IMR-90 (cell line): ENCODE measurements around the gene TXNL4A. TPM values are rescaled to one million over a fixed set of nuclear protein-coding genes. Genes with fewer than 3 reads are reported as not detected.

Experiments used
- ATAC-seq: fragments of 200-7000 bp; cut with Tn5 transposase; 2 replicates; pipeline ENCODE4 v1.9.1; 2020; ENCODE audit warnings: low read depth, mild to moderate bottlenecking, moderate library complexity
- BruUV-seq: library from RNA; stranded (reverse); fragments of 400-500 nt; replicated peaks from 2 replicates; lab custom pipeline; 2021; lab: Mats Ljungman, UMichigan
- CTCF ChIA-PET: fragments of 300-600 bp; formaldehyde crosslinking; extraction: SDS; loops from one replicate; lab custom pipeline; 2021; ENCODE audit warnings: antibody characterized with exemption; lab: Yijun Ruan, JAX
- POLR2A ChIA-PET: fragments of 300-600 bp; sonication (Branson Sonifier 250); formaldehyde crosslinking; loops from one replicate; lab custom pipeline; 2022; ENCODE audit warnings: antibody characterized with exemption; ENCODE audit not compliant: unreplicated experiment; lab: Charles Lee
- DNase-seq: peaks from one replicate; pipeline ENCODE4 v3.0.0; 2013
- H2AFZ ChIP-seq: replicated peaks from 2 replicates; pipeline ENCODE3; 2013; ENCODE audit warnings: low read length, mild to moderate bottlenecking; ENCODE audit not compliant: poor library complexity
- H2AK5ac ChIP-seq: 2 replicates; pipeline ENCODE4 v1.6.1; 2013; ENCODE audit warnings: low read depth, low read length, inconsistent platforms
- H2AK9ac ChIP-seq: replicated peaks from 2 replicates; pipeline ENCODE3; 2013; ENCODE audit warnings: mild to moderate bottlenecking, low read depth, low read length, moderate library complexity; ENCODE audit not compliant: poor library complexity
- H2BK120ac ChIP-seq: 2 replicates; pipeline ENCODE4 v1.6.1; 2013; ENCODE audit warnings: low read depth, low read length, inconsistent platforms
- H2BK15ac ChIP-seq: 3 replicates; pipeline ENCODE4 v1.6.1; 2013; ENCODE audit warnings: low read depth, low read length, inconsistent platforms
- H2BK20ac ChIP-seq: 2 replicates; pipeline ENCODE4 v1.6.1; 2013; ENCODE audit warnings: low read depth, mild to moderate bottlenecking, inconsistent platforms, low read length, moderate library complexity
- H2BK5ac ChIP-seq: 2 replicates; pipeline ENCODE4 v1.6.1; 2013; ENCODE audit warnings: mild to moderate bottlenecking, low read depth, low read length, inconsistent platforms; ENCODE audit not compliant: poor library complexity, severe bottlenecking
- H3K14ac ChIP-seq: replicated peaks from 2 replicates; pipeline ENCODE4 v1.6.1; 2013; ENCODE audit warnings: low read depth, low read length, inconsistent platforms
- H3K18ac ChIP-seq: 2 replicates; pipeline ENCODE4 v1.6.1; 2013; ENCODE audit warnings: low read depth, low read length, control low read depth
- H3K23ac ChIP-seq: 2 replicates; pipeline ENCODE4 v1.6.1; 2013; ENCODE audit warnings: low read depth, low read length, inconsistent platforms
- H3K27ac ChIP-seq: 2 replicates; pipeline ENCODE4 v1.5.1; 2013; ENCODE audit warnings: mild to moderate bottlenecking, control low read depth, low read length; ENCODE audit not compliant: insufficient read depth
- H3K27me3 ChIP-seq: 2 replicates; pipeline ENCODE4 v1.6.1; 2013; ENCODE audit warnings: low read length; ENCODE audit not compliant: control insufficient read depth, insufficient read depth
- H3K36me3 ChIP-seq: 2 replicates; pipeline ENCODE4 v1.6.1; 2013; ENCODE audit warnings: low read length, mixed read lengths; ENCODE audit not compliant: control insufficient read depth, insufficient read depth
- H3K4ac ChIP-seq: 2 replicates; pipeline ENCODE4 v1.6.1; 2013; ENCODE audit warnings: low read depth, low read length, inconsistent platforms
- H3K4me1 ChIP-seq: 2 replicates; pipeline ENCODE4 v1.6.1; 2013; ENCODE audit warnings: low read length, mixed read lengths; ENCODE audit not compliant: control insufficient read depth, insufficient read depth
- H3K4me2 ChIP-seq: 2 replicates; pipeline ENCODE4 v1.6.1; 2013; ENCODE audit warnings: low read depth, mild to moderate bottlenecking, control low read depth, low read length, moderate library complexity
- H3K4me3 ChIP-seq: 2 replicates; pipeline ENCODE4 v1.5.1; 2013; ENCODE audit warnings: low read depth, mild to moderate bottlenecking, control low read depth, low read length, moderate library complexity; ENCODE audit not compliant: insufficient read depth
- H3K56ac ChIP-seq: 2 replicates; pipeline ENCODE4 v1.6.1; 2013; ENCODE audit warnings: low read length, inconsistent platforms; ENCODE audit not compliant: insufficient read depth; ENCODE audit errors: extremely low read depth
- H3K79me1 ChIP-seq, 2 experiments: 2 replicates each; pipeline ENCODE4 v1.6.1; 2013; ENCODE audit warnings: low read length in 2 of 2, inconsistent platforms in 1 of 2, low read depth in 1 of 2
- H3K9ac ChIP-seq: 2 replicates; pipeline ENCODE4 v1.6.1; 2013; ENCODE audit warnings: low read depth, low read length, control low read depth
- H3K9me1 ChIP-seq: 2 replicates; pipeline ENCODE4 v1.6.1; 2013; ENCODE audit warnings: low read length, inconsistent platforms; ENCODE audit not compliant: insufficient read depth
- H3K9me3 ChIP-seq: 2 replicates; pipeline ENCODE4 v1.6.1; 2013; ENCODE audit warnings: low read length; ENCODE audit not compliant: control insufficient read depth, insufficient read depth
- H4K20me1 ChIP-seq: 2 replicates; pipeline ENCODE4 v1.6.1; 2013; ENCODE audit warnings: low read length, inconsistent platforms; ENCODE audit not compliant: insufficient read depth
- H4K5ac ChIP-seq: 2 replicates; pipeline ENCODE4 v1.6.1; 2013; ENCODE audit warnings: mild to moderate bottlenecking, low read depth, low read length, control low read depth
- H4K8ac ChIP-seq, 2 experiments: 2 replicates each; pipeline ENCODE4 v1.6.1; 2013; ENCODE audit warnings: low read depth in 2 of 2, low read length in 2 of 2, control low read depth in 1 of 2, inconsistent platforms in 1 of 2
- H4K91ac ChIP-seq: 2 replicates; pipeline ENCODE4 v1.6.1; 2013; ENCODE audit warnings: low read depth, low read length, inconsistent platforms; ENCODE audit not compliant: insufficient read depth
- CEBPB ChIP-seq: IDR thresholded peaks from 2 replicates; pipeline ENCODE4 v1.6.1; 2012; ENCODE audit warnings: low read depth, low read length, improper control_type of control experiment
- CHD1 ChIP-seq: IDR thresholded peaks from 2 replicates; pipeline ENCODE4 v1.6.1; 2012; ENCODE audit warnings: low read depth, low read length, improper control_type of control experiment
- CTCF ChIP-seq: conservative IDR thresholded peaks from 2 replicates; pipeline ENCODE4 v1.5.1; 2012; ENCODE audit warnings: mild to moderate bottlenecking, low read depth, low read length, improper control_type of control experiment
- FOS ChIP-seq: fragments of 150-350 bp; IDR thresholded peaks from 2 replicates; pipeline ENCODE4 v1.6.1; 2016; ENCODE audit warnings: low read depth, low read length
- MXI1 ChIP-seq: IDR thresholded peaks from 2 replicates; pipeline ENCODE4 v1.6.1; 2012; ENCODE audit warnings: low read depth, mild to moderate bottlenecking, low read length, moderate library complexity, borderline replicate concordance
- POLR2A ChIP-seq: IDR thresholded peaks from 2 replicates; pipeline ENCODE4 v1.6.1; 2012; ENCODE audit warnings: mild to moderate bottlenecking, low read depth, low read length
- RAD21 ChIP-seq: IDR thresholded peaks from 2 replicates; pipeline ENCODE4 v1.6.1; 2012; ENCODE audit warnings: low read length, improper control_type of control experiment
- RCOR1 ChIP-seq: IDR thresholded peaks from 2 replicates; pipeline ENCODE4 v1.6.1; 2012; ENCODE audit warnings: mild to moderate bottlenecking, low read length, improper control_type of control experiment; ENCODE audit not compliant: insufficient replicate concordance
- RFX5 ChIP-seq: IDR thresholded peaks from 2 replicates; pipeline ENCODE4 v1.8.0; 2012; ENCODE audit warnings: low read depth, mild to moderate bottlenecking, low read length, moderate library complexity
- SMC3 ChIP-seq: fragments of 150-350 bp; IDR thresholded peaks from 2 replicates; pipeline ENCODE4 v1.6.1; 2016; ENCODE audit warnings: low read depth, mild to moderate bottlenecking, antibody characterized with exemption, low read length, moderate library complexity
- WGBS, 2 experiments: methylation state at CpG; one replicate each; pipeline versions ENCODE4 v1.1.5 to v1.1.7; 2013; ENCODE audit warnings: missing lambda C conversion rate in 2 of 2; ENCODE audit not compliant: insufficient read length in 1 of 2; ENCODE audit errors: extremely low coverage in 2 of 2; 5-methylcytosine and 5-hydroxymethylcytosine counted together
- dilution Hi-C: fragments of 300-500 bp; cut with HindIII; formaldehyde crosslinking; loops from one replicate; pipeline ENCODE4 v1.14.3; 2018; ENCODE audit warnings: low sequenced_read_pairs; ENCODE audit not compliant: unreplicated experiment
- in situ Hi-C: fragments of 300-500 bp; cut with MboI; formaldehyde crosslinking; loops from 3 replicates; pipeline ENCODE4 v1.14.3; 2019; ENCODE audit warnings: low sequenced_read_pairs, inconsistent platforms, mixed read lengths
- intact Hi-C: fragments of 100-400 bp; cut with micrococcal nuclease; formaldehyde crosslinking; loops from 2 replicates; pipeline ENCODE4 v1.10.0; 2022
- polyA plus RNA-seq, 3 experiments: library from polyadenylated mRNA; depleted of rRNA; stranded (reverse); fragments of >200 nt; gene quantifications; 2 replicates each; pipeline ENCODE4 v1.2.3, GENCODE V29; 2012; ENCODE audit warnings: low replicate concordance in 1 of 3
- total RNA-seq: library from RNA; depleted of rRNA; stranded (reverse); fragments of >200 nt; gene quantifications from 2 replicates; pipeline ENCODE4 v1.2.3, GENCODE V29; 2012
- TF ChIP-seq, protein P1 (sequence below): fragments of 150-350 bp; IDR thresholded peaks from 2 replicates; pipeline ENCODE4 v1.6.1; 2017; ENCODE audit warnings: mild to moderate bottlenecking, antibody characterized with exemption, low read length, low read depth

Gene TXNL4A
- total and polyA plus RNA-seq, 2 of the 4 experiments (the other 2 are of a cell fraction) = 38.7 to 103 TPM

GRCh38 chr18:79965119-79965902 is 23.1 kb downstream of the TXNL4A start (continued):
- TF ChIP-seq POLR2A = peak; percentile 32; the same call in 1 of the 2 replicates
- no peak for TF ChIP-seq RCOR1
- TF ChIP-seq FOS = 0 out of 2 replicates have a peak, but pooled peaks have one; percentile 5

- Histone ChIP-seq H3K4me2 (peak within 1 kb of the TSS; percentile 90), H3K23ac (peak within 1 kb of the TSS; percentile 96), H3K9ac (peak within 1 kb of the TSS; percentile 78), H2BK5ac (peak within 1 kb of the TSS; percentile 96), H3K56ac (peak within 1 kb of the TSS; percentile 51), H3K14ac (peak within 1 kb of the TSS; percentile 97), H3K9me3 (no peaks in the 10 kb centered on the region), H3K36me3 (peaks cover 9% of the 10 kb centered on the region), H3K18ac (peak within 1 kb of the TSS; percentile 66), H3K79me1 (peaks cover 8 to 28% of the 10 kb centered on the region in 2 experiments), H3K4me1 (peaks cover 9% of the 10 kb centered on the region), H3K27ac (peak within 1 kb of the TSS; percentile 84), H2BK120ac (peak within 1 kb of the TSS; percentile 78), H3K9me1 (peaks cover 9% of the 10 kb centered on the region), H3K4me3 (peak within 1 kb of the TSS; percentile 66), H2AK9ac (peak within 1 kb of the TSS; percentile 99), H2AK5ac (peak within 1 kb of the TSS; percentile 79), H4K91ac (peak within 1 kb of the TSS; percentile 85), H2BK15ac (0 out of 3 replicates have a peak within 1 kb of the TSS, but pooled peaks have one; percentile 10), H4K5ac (peak within 1 kb of the TSS; percentile 69), H3K27me3 (no peaks in the 10 kb centered on the region), H2AFZ (peak within 1 kb of the TSS; percentile 89), H4K8ac (peak within 1 kb of the TSS; percentile 37 to 75), H3K4ac (peak within 1 kb of the TSS; percentile 95), H2BK20ac (peak within 1 kb of the TSS; percentile 65), H4K20me1 (peaks cover 13% of the 10 kb centered on the region)
- CTCF ChIA-PET = interaction anchor here (0.9 to 1.7 kb wide), 2 partner anchors 13 to 75 kb away, joined by 3 read pairs; partner anchors contain the start of gene SLC66A2
- POLR2A ChIA-PET = interaction anchor here (0.6 kb wide), 1 partner anchor 70 kb away, joined by 9 read pairs; the partner anchor contains the start of gene RBFA
- no peak for DNase-seq
- 3% methylated on average over 21 of the region's 73 CpGs; no CpG with 5 or more reads in 1 of the 2 experiments for WGBS, 2 experiments
- dilution Hi-C loops (no loop called here), intact Hi-C loops (loop anchor here (5.0 to 10.0 kb wide), 2 partner anchors 120 to 167 kb away; partner anchors contain the start of gene KCNG2), in situ Hi-C loops (no loop called here)
- BruUV-seq = no TSS peak
- peak; percentile 60 for ATAC-seq
- no peak for TF ChIP-seq SMC3
- no peak for TF ChIP-seq CHD1
- TF ChIP-seq, protein P1, sequence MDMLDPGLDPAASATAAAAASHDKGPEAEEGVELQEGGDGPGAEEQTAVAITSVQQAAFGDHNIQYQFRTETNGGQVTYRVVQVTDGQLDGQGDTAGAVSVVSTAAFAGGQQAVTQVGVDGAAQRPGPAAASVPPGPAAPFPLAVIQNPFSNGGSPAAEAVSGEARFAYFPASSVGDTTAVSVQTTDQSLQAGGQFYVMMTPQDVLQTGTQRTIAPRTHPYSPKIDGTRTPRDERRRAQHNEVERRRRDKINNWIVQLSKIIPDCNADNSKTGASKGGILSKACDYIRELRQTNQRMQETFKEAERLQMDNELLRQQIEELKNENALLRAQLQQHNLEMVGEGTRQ = no peak
- TF ChIP-seq CEBPB = no peak
- peak; percentile 32; the same call in 1 of the 2 replicates for TF ChIP-seq CTCF
- TF ChIP-seq RFX5 = no peak
- TF ChIP-seq MXI1 = no peak
- TF ChIP-seq RAD21 = 0 out of 2 replicates have a peak, but pooled peaks have one; percentile 10
- TF ChIP-seq POLR2A = no peak; the same call in 1 of the 2 replicates
These were observed 23.8 kb downstream of the TXNL4A start, which contains the start of gene HSBP1L1 for GRCh38 chr18:79964330-79965118. Gene HSBP1L1, plus strand, starts transcription at chr18:79964643. Its CDS starts 93 bp downstream, at chr18:79964736.
